Cardiac muscle cell (in vitro differentiated cells and primary cell): ENCODE data around the gene ITPR2. TPM values are rescaled to one million over a fixed set of nuclear protein-coding genes. Genes with fewer than 3 reads are reported as not detected.
A peak's percentile ranks its signal among the peaks of the same experiment; 100 is the strongest.

Source experiments
- DNase-seq, 2 donors: peaks; one replicate each; pipeline versions ENCODE4 v3.0.0 to v3.0.0-alpha.2; 2010 to 2017; ENCODE audit warnings: low read depth in 1 of 2, low spot score in 1 of 2
- H3K27ac ChIP-seq: fragments of 200-600 bp; sonication (generic); 2 replicates; pipeline ENCODE4 v1.5.1; 2016
- H3K27me3 ChIP-seq: fragments of 200-600 bp; sonication (generic); 2 replicates; pipeline ENCODE4 v1.6.0; 2016; ENCODE audit warnings: control low read depth
- H3K36me3 ChIP-seq: fragments of 200-600 bp; sonication (generic); 2 replicates; pipeline ENCODE4 v1.5.1; 2016; ENCODE audit warnings: control low read depth
- H3K4me1 ChIP-seq: fragments of 200-600 bp; sonication (generic); 2 replicates; pipeline ENCODE4 v1.8.1; 2017; ENCODE audit warnings: low read depth, mild to moderate bottlenecking, mixed run types
- H3K4me3 ChIP-seq: fragments of 200-600 bp; sonication (generic); 2 replicates; pipeline ENCODE4 v1.5.1; 2016; ENCODE audit warnings: mild to moderate bottlenecking
- H3K9me3 ChIP-seq: fragments of 200-600 bp; sonication (generic); 2 replicates; pipeline ENCODE4 v1.5.1; 2017; ENCODE audit warnings: low read depth, mild to moderate bottlenecking, control low read depth
- CTCF ChIP-seq: IDR thresholded peaks from 2 replicates; pipeline ENCODE4 v1.5.1; 2012; ENCODE audit warnings: low read depth, mild to moderate bottlenecking, low read length
- polyA plus RNA-seq: library from polyadenylated mRNA; unstranded; fragments of >200 nt; fragmentation: Nextera tagmentation; extraction: Ambion mirVana; gene quantifications from 2 replicates; pipeline ENCODE4 v1.2.1, GENCODE V29; 2016
- total RNA-seq: library from RNA; depleted of rRNA; stranded (reverse); fragments of >200 nt; gene quantifications from 2 replicates; pipeline ENCODE4 v1.2.3, GENCODE V29; 2016

ITPR2 gene
- total and polyA plus RNA-seq, 2 experiments from 2014 or later, result 4.8 to 5.1 TPM

- Histone ChIP-seq H3K27me3 (no peaks in the 10 kb centered on the region), H3K4me3 (no peak overlapping the region), H3K27ac (no peak overlapping the region), H3K9me3 (no peaks in the 10 kb centered on the region), H3K4me1 (no peaks in the 10 kb centered on the region), H3K36me3 (no peaks in the 10 kb centered on the region)
- DNase-seq, result no peak
- TF ChIP-seq CTCF, result no peak
Observed at GRCh38 chr12:26854031-26854390, 21.0 kb upstream of the ITPR2 start.

- H3K4me3 ChIP-seq, result no peak overlapping the region
- peak; percentile 66 to 76 for DNase-seq
- no peak overlapping the region for H3K27ac ChIP-seq
- H3K27me3 ChIP-seq, result no peaks in the 10 kb centered on the region
- no peaks in the 10 kb centered on the region for H3K9me3 ChIP-seq
- peak; percentile 94 for TF ChIP-seq CTCF
- H3K36me3 ChIP-seq, result no peaks in the 10 kb centered on the region
- H3K4me1 ChIP-seq, result no peaks in the 10 kb centered on the region
Observed at GRCh38 chr12:26853303-26854030, 20.5 kb upstream of the ITPR2 start.

- no peaks in the 10 kb centered on the region for H3K36me3 ChIP-seq
- H3K9me3 ChIP-seq, result no peaks in the 10 kb centered on the region
- no peak overlapping the region for H3K4me3 ChIP-seq
- no peak for TF ChIP-seq CTCF
- H3K4me1 ChIP-seq, result peaks cover 6% of the 10 kb centered on the region
- H3K27ac ChIP-seq, result no peak overlapping the region
- DNase-seq, result no peak
- no peaks in the 10 kb centered on the region for H3K27me3 ChIP-seq
Observed at GRCh38 chr12:26851031-26851809, 18.2 kb upstream of the ITPR2 start.

- Histone ChIP-seq H3K4me3 (no peak overlapping the region), H3K4me1 (peaks cover 20% of the 10 kb centered on the region), H3K27me3 (no peaks in the 10 kb centered on the region), H3K27ac (no peak overlapping the region), H3K9me3 (no peaks in the 10 kb centered on the region), H3K36me3 (no peaks in the 10 kb centered on the region)
- TF ChIP-seq CTCF, result no peak
- DNase-seq, result peak in 1 of 2 donors; percentile 68
Observed at GRCh38 chr12:26848156-26848825, 15.3 kb upstream of the ITPR2 start.

GRCh38 chr12:26847431-26847830 is 14.4 kb upstream of the ITPR2 start:
- Histone ChIP-seq H3K27me3 (no peaks in the 10 kb centered on the region), H3K4me1 (peaks cover 20% of the 10 kb centered on the region), H3K9me3 (no peaks in the 10 kb centered on the region), H3K27ac (no peak overlapping the region), H3K36me3 (no peaks in the 10 kb centered on the region), H3K4me3 (no peak overlapping the region)
- no peak for TF ChIP-seq CTCF
- DNase-seq, result no peak
